GM10266 (cell line): Measurements from ENCODE around the gene SERINC1.

Source experiments
- DNase-seq: peaks from one replicate; pipeline ENCODE4 v3.0.0; 2012; ENCODE audit errors: extremely low spot score
- CTCF ChIP-seq: IDR thresholded peaks from 2 replicates; pipeline ENCODE4 v1.5.1; 2012; ENCODE audit warnings: mild to moderate bottlenecking, low read depth; ENCODE audit not compliant: control insufficient read depth, insufficient read depth; ENCODE audit errors: missing control alignments

SERINC1 gene

GRCh38 chr6:122393351-122393896, 78.2 kb downstream of the SERINC1 start:
- DNase-seq: no peak
- no peak for TF ChIP-seq CTCF
